HCT116 (cell line): ENCODE measurements around the gene HIVEP2. TPM values are rescaled to one million over a fixed set of nuclear protein-coding genes. Genes with fewer than 3 reads are reported as not detected.

Source experiments
- ATAC-seq: fragments of 200-7000 bp; cut with Tn5 transposase; 2 replicates; pipeline ENCODE4 v1.9.1; 2020; ENCODE audit warnings: mild to moderate bottlenecking, moderate library complexity
- BruUV-seq: library from RNA; stranded (reverse); fragments of 400-500 nt; replicated peaks from 2 replicates; lab custom pipeline; 2021; lab: Mats Ljungman, UMichigan
- CTCF ChIA-PET: fragments of 300-600 bp; sonication (Branson Sonifier 250); formaldehyde crosslinking; loops from one replicate; lab custom pipeline; 2021; ENCODE audit warnings: antibody characterized with exemption; lab: Charles Lee
- POLR2A ChIA-PET: fragments of 300-600, 350-600 bp; sonication (Branson Sonifier 250); formaldehyde crosslinking; loops from one replicate; lab custom pipeline; 2021; ENCODE audit warnings: antibody characterized with exemption; lab: Charles Lee
- RAD21 ChIA-PET, 2 experiments: fragments of 300-600 bp; sonication (Branson Sonifier 250); formaldehyde crosslinking; loops; one replicate each; lab custom pipeline; 2023; ENCODE audit warnings: low total read pairs in 2 of 2; ENCODE audit not compliant: uncharacterized antibody in 2 of 2, unreplicated experiment in 2 of 2, low non-redundant PET in 1 of 2; lab: Charles Lee
- DNase-seq: peaks from one replicate; pipeline ENCODE4 v3.0.0-alpha.2; 2010; ENCODE audit warnings: low read depth, low spot score
- H2AFZ ChIP-seq: fragments of 200-600 bp; shearing (Covaris generic), sonication (generic); 2 replicates; pipeline ENCODE4 v1.6.1; 2017; ENCODE audit warnings: low read depth, mixed run types, mixed read lengths, antibody characterized with exemption, low read length; ENCODE audit not compliant: poor library complexity, severe bottlenecking
- H3K27ac ChIP-seq: 2 replicates; pipeline ENCODE4 v1.5.1; 2012; ENCODE audit warnings: low read depth, low read length
- H3K27me3 ChIP-seq: fragments of 200-600 bp; sonication (generic); 2 replicates; pipeline ENCODE4 v1.6.1; 2016; ENCODE audit warnings: mixed run types, low read length, mixed read lengths; ENCODE audit not compliant: insufficient read depth
- H3K36me3 ChIP-seq, 2 experiments: fragments of 200-500 bp in 1 of 2; fragments of 200-600 bp in 1 of 2; sonication (Bioruptor generic) in 1 of 2; sonication (generic) in 1 of 2; 2 replicates each; pipeline versions ENCODE4 v1.5.1 to v1.6.1; 2014 to 2016; ENCODE audit warnings: low read length in 2 of 2, inconsistent platforms in 1 of 2, mixed read lengths in 1 of 2, mixed run types in 1 of 2; ENCODE audit not compliant: insufficient read depth in 2 of 2, control insufficient read depth in 1 of 2
- H3K4me1 ChIP-seq, 2 experiments: fragments of 200-600 bp in 1 of 2; sonication (generic) in 1 of 2; 2 replicates each; pipeline versions ENCODE4 v1.5.1 to v1.6.1; 2012 to 2017; ENCODE audit warnings: low read length in 2 of 2, inconsistent platforms in 1 of 2, mild to moderate bottlenecking in 1 of 2, mixed read lengths in 1 of 2, mixed run types in 1 of 2, moderate library complexity in 1 of 2; ENCODE audit not compliant: insufficient read depth in 2 of 2, control insufficient read depth in 1 of 2
- H3K4me2 ChIP-seq: fragments of 200-600 bp; sonication (generic); 2 replicates; pipeline ENCODE4 v1.6.1; 2017; ENCODE audit warnings: mixed run types, low read length, mixed read lengths
- H3K4me3 ChIP-seq, 2 experiments: fragments of 200-600 bp in 1 of 2; sonication (generic) in 1 of 2; replicated peaks in 1 of 2; 2 replicates each; pipeline ENCODE4 v1.5.1; 2011 to 2016; ENCODE audit warnings: low read length in 2 of 2, control low read depth in 1 of 2, low read depth in 1 of 2, mild to moderate bottlenecking in 1 of 2, mixed read lengths in 1 of 2, mixed run types in 1 of 2
- H3K79me2 ChIP-seq: fragments of 200-600 bp; sonication (generic); 2 replicates; pipeline ENCODE4 v1.6.1; 2017; ENCODE audit warnings: mild to moderate bottlenecking, mixed run types, low read length, moderate library complexity, mixed read lengths; ENCODE audit not compliant: insufficient read depth
- H3K9ac ChIP-seq: fragments of 200-600 bp; sonication (generic); 2 replicates; pipeline ENCODE4 v1.6.1; 2016; ENCODE audit warnings: low read length, mixed read lengths
- H3K9me2 ChIP-seq: fragments of 200-600 bp; sonication (generic), shearing (Covaris generic); 2 replicates; pipeline ENCODE4 v1.6.1; 2017; ENCODE audit warnings: mixed run types, mild to moderate bottlenecking, moderate library complexity; ENCODE audit not compliant: insufficient read depth
- H3K9me3 ChIP-seq, 2 experiments: fragments of 200-500 bp in 1 of 2; fragments of 200-600 bp in 1 of 2; sonication (Bioruptor generic) in 1 of 2; sonication (generic) in 1 of 2; 2 replicates each; pipeline ENCODE4 v1.6.1; 2014 to 2017; ENCODE audit warnings: low read length in 2 of 2, mixed read lengths in 2 of 2, inconsistent platforms in 1 of 2, low read depth in 1 of 2, mild to moderate bottlenecking in 1 of 2, mixed run types in 1 of 2, moderate library complexity in 1 of 2; ENCODE audit not compliant: control insufficient read depth in 1 of 2, insufficient read depth in 1 of 2
- H4K20me1 ChIP-seq: fragments of 200-600 bp; sonication (generic), shearing (Covaris generic); 2 replicates; pipeline ENCODE4 v1.6.1; 2017; ENCODE audit warnings: mixed run types, mild to moderate bottlenecking, moderate library complexity; ENCODE audit not compliant: insufficient read depth
- EGR1 ChIP-seq: IDR thresholded peaks from 2 replicates; pipeline ENCODE4 v1.6.1; 2012; ENCODE audit warnings: low read depth
- EZH2phosphoT487 ChIP-seq: fragments of 200-600 bp; IDR thresholded peaks from 2 replicates; pipeline ENCODE4 v1.6.1; 2018; ENCODE audit warnings: antibody characterized with exemption, borderline replicate concordance
- FOSL1 ChIP-seq: IDR thresholded peaks from 2 replicates; pipeline ENCODE4 v1.6.1; 2012; ENCODE audit warnings: low read depth
- JUND ChIP-seq: IDR thresholded peaks from 2 replicates; pipeline ENCODE4 v1.6.1; 2012
- POLR2A ChIP-seq: IDR thresholded peaks from 2 replicates; pipeline ENCODE4 v1.7.0; 2011; ENCODE audit warnings: borderline replicate concordance; ENCODE audit not compliant: insufficient read depth, insufficient read length; ENCODE audit errors: extremely low read depth
- POLR2AphosphoS5 ChIP-seq: IDR thresholded peaks from 2 replicates; pipeline ENCODE4 v1.6.1; 2011; ENCODE audit warnings: mild to moderate bottlenecking, low read depth, low read length, moderate library complexity
- RAD21 ChIP-seq: IDR thresholded peaks from 2 replicates; pipeline ENCODE4 v1.6.1; 2012; ENCODE audit warnings: low read depth, mild to moderate bottlenecking
- REST ChIP-seq: IDR thresholded peaks from 2 replicates; pipeline ENCODE4 v1.6.1; 2012; ENCODE audit warnings: low read depth
- SIN3A ChIP-seq: IDR thresholded peaks from 2 replicates; pipeline ENCODE4 v1.6.1; 2012; ENCODE audit warnings: low read depth
- SRF ChIP-seq: IDR thresholded peaks from 2 replicates; pipeline ENCODE4 v1.6.1; 2012; ENCODE audit warnings: low read depth
- TCF7L2 ChIP-seq: IDR thresholded peaks from 2 replicates; pipeline ENCODE4 v1.7.0; 2011; ENCODE audit warnings: borderline replicate concordance, inconsistent platforms; ENCODE audit not compliant: insufficient read depth, insufficient read length; ENCODE audit errors: extremely low read depth
- ZBTB33 ChIP-seq: IDR thresholded peaks from 2 replicates; pipeline ENCODE4 v1.6.1; 2011; ENCODE audit warnings: mild to moderate bottlenecking, low read length, moderate library complexity; ENCODE audit not compliant: insufficient replicate concordance; ENCODE audit errors: extremely low read depth
- ZNF274 ChIP-seq: fragments of 200-500 bp; sonication (Bioruptor generic); IDR thresholded peaks from 2 replicates; pipeline ENCODE4 v1.6.1; 2014; ENCODE audit warnings: mild to moderate bottlenecking, low read depth, low read length, inconsistent platforms
- intact Hi-C: fragments of 100-400 bp; cut with micrococcal nuclease; formaldehyde crosslinking; loops from 2 replicates; pipeline ENCODE4 v1.10.0; 2022
- total RNA-seq: library from RNA; stranded (reverse); gene quantifications from one replicate; pipeline ENCODE4 v1.2.1, GENCODE V29; 2021; ENCODE audit not compliant: unreplicated experiment
- TF ChIP-seq, protein P1 (sequence below), 3 experiments: fragments of 200-600 bp in 1 of 3; sonication (generic) in 1 of 3; IDR thresholded peaks in 2 of 3; conservative IDR thresholded peaks in 1 of 3; 2 replicates each; pipeline ENCODE4 v1.5.1; 2012 to 2017; ENCODE audit warnings: low read depth in 2 of 3, low read length in 2 of 3, antibody characterized with exemption in 1 of 3, borderline replicate concordance in 1 of 3, control low read depth in 1 of 3, mild to moderate bottlenecking in 1 of 3, mixed read lengths in 1 of 3, mixed run types in 1 of 3, moderate library complexity in 1 of 3; ENCODE audit not compliant: insufficient read depth in 1 of 3

Gene HIVEP2
- total RNA-seq, 1 experiment from 2014 or later: 8.1 TPM

- H3K4me1 ChIP-seq: no peaks in the 10 kb centered on the region
- no peaks in the 10 kb centered on the region for H4K20me1 ChIP-seq
- ATAC-seq (no peak), DNase-seq (no peak)
- no peak overlapping the region for H3K4me2 ChIP-seq
- H3K36me3 ChIP-seq: no peaks in the 10 kb centered on the region
- ChIA-PET POLR2A (no interaction called here), CTCF (no interaction called here), RAD21 (no interaction called here)
- H3K27ac ChIP-seq: no peak overlapping the region
- TF ChIP-seq EGR1 (no peak), POLR2AphosphoS5 (no peak), JUND (no peak), POLR2A (no peak), REST (no peak), SRF (no peak), ZNF274 (no peak), TCF7L2 (no peak), ZBTB33 (no peak), SIN3A (no peak), RAD21 (no peak), FOSL1 (no peak), EZH2phosphoT487 (no peak)
- TF ChIP-seq, protein P1, sequence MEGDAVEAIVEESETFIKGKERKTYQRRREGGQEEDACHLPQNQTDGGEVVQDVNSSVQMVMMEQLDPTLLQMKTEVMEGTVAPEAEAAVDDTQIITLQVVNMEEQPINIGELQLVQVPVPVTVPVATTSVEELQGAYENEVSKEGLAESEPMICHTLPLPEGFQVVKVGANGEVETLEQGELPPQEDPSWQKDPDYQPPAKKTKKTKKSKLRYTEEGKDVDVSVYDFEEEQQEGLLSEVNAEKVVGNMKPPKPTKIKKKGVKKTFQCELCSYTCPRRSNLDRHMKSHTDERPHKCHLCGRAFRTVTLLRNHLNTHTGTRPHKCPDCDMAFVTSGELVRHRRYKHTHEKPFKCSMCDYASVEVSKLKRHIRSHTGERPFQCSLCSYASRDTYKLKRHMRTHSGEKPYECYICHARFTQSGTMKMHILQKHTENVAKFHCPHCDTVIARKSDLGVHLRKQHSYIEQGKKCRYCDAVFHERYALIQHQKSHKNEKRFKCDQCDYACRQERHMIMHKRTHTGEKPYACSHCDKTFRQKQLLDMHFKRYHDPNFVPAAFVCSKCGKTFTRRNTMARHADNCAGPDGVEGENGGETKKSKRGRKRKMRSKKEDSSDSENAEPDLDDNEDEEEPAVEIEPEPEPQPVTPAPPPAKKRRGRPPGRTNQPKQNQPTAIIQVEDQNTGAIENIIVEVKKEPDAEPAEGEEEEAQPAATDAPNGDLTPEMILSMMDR (IDR thresholded peaks at IDR 0.05 in 2 of 3, conservative IDR thresholded peaks at IDR 0.05 in 1 of 3; ENCODE audit: borderline replicate concordance in 1 of 3, insufficient read depth in 1 of 3, low read depth in 2 of 3, low read length in 2 of 3): no peak
- no peak overlapping the region for H3K4me3 ChIP-seq
- H2AFZ ChIP-seq: no peak overlapping the region
- no peak overlapping the region for H3K9ac ChIP-seq
- no TSS peak for BruUV-seq
- no peaks in the 10 kb centered on the region for H3K9me3 ChIP-seq
- no peaks in the 10 kb centered on the region for H3K27me3 ChIP-seq
- no peaks in the 10 kb centered on the region for H3K9me2 ChIP-seq
- no peaks in the 10 kb centered on the region for H3K79me2 ChIP-seq
- intact Hi-C loops: no loop called here
Observed at GRCh38 chr6:142722841-142723240, 222.1 kb downstream of the HIVEP2 start.
